IPS-15b (cell line): Measurements from ENCODE around the gene C1GALT1.

Experiments
- H3K27me3 ChIP-seq: one replicate; pipeline ENCODE4 v1.6.1; 2013; ENCODE audit warnings: low read length; ENCODE audit not compliant: control insufficient read depth, insufficient read depth
- H3K36me3 ChIP-seq: one replicate; pipeline ENCODE4 v1.6.1; 2013; ENCODE audit warnings: low read length; ENCODE audit not compliant: control insufficient read depth, insufficient read depth
- H3K4me1 ChIP-seq: one replicate; pipeline ENCODE4 v1.6.1; 2013; ENCODE audit warnings: mild to moderate bottlenecking, low read length; ENCODE audit not compliant: control insufficient read depth, insufficient read depth
- H3K4me3 ChIP-seq: one replicate; pipeline ENCODE4 v1.5.1; 2013; ENCODE audit warnings: low read depth, low read length
- H3K9ac ChIP-seq: one replicate; pipeline ENCODE4 v1.6.1; 2013; ENCODE audit warnings: low read depth, mild to moderate bottlenecking, low read length
- H3K9me3 ChIP-seq: one replicate; pipeline ENCODE4 v1.6.1; 2013; ENCODE audit warnings: mild to moderate bottlenecking, low read length; ENCODE audit not compliant: control insufficient read depth, insufficient read depth

The C1GALT1 gene

DNA sequence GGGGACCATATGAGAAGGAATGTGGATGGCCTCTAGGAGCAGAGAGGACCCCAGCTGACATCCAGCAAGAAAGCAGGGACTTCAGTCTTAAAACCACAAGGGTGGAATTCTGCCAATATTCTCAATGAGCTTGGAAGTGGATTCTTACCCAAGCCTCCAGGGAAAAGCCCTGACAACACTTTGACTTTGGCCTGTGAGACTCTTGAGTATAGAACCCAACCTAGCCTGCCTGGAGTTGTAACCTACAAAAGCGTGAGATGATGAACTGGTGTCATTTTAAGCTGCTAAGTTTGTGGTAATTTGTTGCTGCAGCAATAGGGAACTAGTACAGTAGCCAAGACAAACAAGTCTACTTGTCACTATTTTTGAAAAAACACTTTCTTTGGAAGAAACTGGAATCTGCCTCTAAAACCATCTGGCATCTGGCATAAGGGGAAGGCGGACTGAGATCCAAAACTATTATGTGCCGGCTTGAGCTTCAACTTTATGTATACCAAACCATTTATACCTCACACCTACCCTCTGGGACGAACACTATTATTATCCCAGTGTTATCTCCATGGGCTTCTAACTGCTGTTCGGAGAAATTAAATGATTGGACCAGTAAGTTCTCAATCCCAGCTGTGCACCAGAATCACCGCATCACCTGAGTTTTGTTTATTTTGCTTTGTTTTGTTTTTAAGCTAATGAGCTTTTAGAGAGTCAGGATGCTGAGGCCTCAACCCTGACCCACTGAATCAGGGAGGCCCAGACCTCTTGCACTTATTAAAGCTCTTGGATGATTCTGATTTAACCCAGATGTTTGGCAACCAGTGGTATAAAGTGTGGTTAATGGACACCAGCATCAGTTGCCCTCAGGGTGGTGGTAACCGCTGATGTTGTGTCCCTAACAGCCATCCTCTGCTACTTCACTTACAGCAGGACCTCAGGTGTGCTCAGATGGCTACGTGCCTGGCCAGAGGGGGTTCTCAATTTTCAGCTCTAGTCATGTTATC lies 83.0 kb downstream of the C1GALT1 start:
- no peaks in the 10 kb centered on the region for H3K9me3 ChIP-seq
- no peak overlapping the region for H3K4me3 ChIP-seq
- H3K27me3 ChIP-seq, result no peaks in the 10 kb centered on the region
- no peaks in the 10 kb centered on the region for H3K4me1 ChIP-seq
- no peak overlapping the region for H3K9ac ChIP-seq
- H3K36me3 ChIP-seq, result no peaks in the 10 kb centered on the region

DNA sequence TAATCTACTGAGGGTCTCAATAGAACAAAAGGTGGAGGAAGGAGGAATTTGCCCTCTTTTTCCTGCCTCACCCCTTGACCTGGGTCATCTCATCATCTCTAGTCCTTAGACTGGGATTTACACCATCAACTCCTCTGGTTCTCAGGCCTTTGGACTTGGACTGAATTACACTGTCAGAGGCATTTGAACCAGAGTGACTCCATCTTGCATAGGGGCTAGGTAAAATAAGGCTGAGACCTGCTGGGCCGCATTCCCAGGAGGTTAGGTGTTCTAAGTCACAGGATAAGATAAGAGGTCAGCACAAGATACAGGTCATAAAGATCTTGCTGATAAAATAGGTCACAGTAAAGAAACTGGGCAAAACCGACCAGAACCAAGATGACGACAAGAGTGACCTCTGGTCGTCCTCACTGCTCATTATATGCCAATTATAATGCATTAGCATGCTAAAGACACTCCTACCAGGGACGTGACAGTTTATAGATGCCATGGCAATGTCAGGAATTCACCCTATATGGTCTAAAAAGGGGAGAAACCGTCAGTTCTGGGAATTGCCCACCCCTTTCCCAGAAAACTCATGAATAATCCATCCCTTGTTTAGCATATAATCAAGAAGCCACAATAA lies 84.0 kb downstream of the C1GALT1 start:
- Histone ChIP-seq H3K9ac (no peak overlapping the region), H3K9me3 (no peaks in the 10 kb centered on the region), H3K36me3 (no peaks in the 10 kb centered on the region)

DNA sequence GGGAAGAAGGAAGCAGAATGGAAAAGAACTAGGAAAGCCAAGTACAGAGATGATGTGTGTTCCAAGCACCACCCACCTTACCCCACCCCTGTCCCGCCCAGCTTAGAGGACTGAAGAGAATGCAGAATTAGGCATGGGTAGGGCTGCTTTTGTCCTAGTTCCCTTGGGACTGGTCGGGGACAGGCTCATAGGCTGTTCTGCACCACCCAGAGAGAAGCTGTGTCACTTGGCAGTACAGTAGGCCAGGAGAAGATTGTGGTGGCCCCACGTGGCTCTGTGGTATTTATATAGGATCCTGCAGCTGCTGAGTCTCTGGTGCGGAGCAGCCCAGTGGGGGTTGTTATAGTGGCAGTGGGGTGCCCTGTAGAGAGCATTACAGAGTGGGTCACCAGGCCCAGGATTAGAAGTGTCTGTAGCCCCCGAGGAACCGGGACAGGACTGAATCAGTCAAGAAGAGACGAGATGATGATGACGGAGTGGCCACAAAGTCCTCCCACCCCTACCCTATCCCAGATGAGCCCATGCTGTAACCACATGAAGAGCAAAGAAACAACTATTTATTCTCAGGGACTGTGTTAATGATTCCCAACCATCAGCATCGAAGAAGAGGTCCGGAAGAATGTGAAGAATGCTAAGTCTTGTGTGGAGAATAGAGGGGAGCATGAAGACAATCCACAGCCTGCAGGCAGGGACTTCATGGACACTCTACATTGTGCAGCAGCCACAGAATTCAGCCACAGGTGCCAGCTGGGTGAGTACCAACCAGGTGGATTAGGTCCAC lies 88.9 kb downstream of the C1GALT1 start:
- Histone ChIP-seq H3K4me1 (no peaks in the 10 kb centered on the region), H3K4me3 (no peak overlapping the region), H3K9me3 (no peaks in the 10 kb centered on the region), H3K27me3 (no peaks in the 10 kb centered on the region), H3K9ac (no peak overlapping the region), H3K36me3 (no peaks in the 10 kb centered on the region)

More for the DNA sequence above, 84.0 kb downstream of the C1GALT1 start:
- Histone ChIP-seq H3K27me3 (no peaks in the 10 kb centered on the region), H3K4me3 (no peak overlapping the region), H3K4me1 (no peaks in the 10 kb centered on the region)

DNA sequence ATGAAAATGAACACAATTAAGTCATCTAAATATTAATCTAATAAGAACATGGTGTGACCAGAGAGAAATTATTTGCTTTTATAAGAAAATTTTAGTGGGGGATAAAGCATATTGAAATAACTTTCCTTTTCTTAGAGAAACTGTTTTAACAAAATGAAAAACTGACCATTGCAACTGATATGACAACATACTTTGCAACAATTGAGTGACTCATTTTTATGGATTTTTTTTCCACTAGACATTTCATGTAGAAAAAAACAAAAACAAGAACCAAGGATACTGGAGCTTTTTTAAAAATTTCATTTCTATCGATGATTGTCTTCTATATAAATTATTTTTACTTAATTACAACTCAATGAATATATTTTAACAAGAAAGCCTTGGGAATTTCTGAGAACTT lies 90.0 kb downstream of the C1GALT1 start:
- H3K27me3 ChIP-seq, result no peaks in the 10 kb centered on the region
- H3K36me3 ChIP-seq, result no peaks in the 10 kb centered on the region
- no peak overlapping the region for H3K9ac ChIP-seq
- H3K9me3 ChIP-seq, result no peaks in the 10 kb centered on the region
- no peaks in the 10 kb centered on the region for H3K4me1 ChIP-seq
- no peak overlapping the region for H3K4me3 ChIP-seq

DNA sequence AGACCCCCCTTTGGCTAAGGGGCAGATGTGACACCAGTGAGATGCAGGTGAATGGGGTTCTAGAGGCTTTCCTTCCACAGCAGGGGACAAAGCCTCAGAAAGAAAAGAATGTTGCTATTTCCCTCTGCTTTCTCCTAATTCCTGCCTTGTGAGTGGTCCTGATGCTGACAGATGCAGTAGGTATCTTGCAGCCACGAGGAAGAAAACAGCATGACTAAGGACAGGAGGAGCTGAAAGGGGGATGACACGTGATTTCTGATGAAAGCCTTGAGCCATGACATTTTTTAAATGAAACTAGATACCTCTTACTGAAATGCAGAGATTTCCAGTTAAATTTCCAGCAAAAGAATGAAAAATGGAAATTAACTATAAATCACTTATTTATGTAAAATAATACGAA lies 92.4 kb downstream of the C1GALT1 start:
- H3K9ac ChIP-seq, result no peak overlapping the region
- no peaks in the 10 kb centered on the region for H3K4me1 ChIP-seq
- no peaks in the 10 kb centered on the region for H3K27me3 ChIP-seq
- H3K4me3 ChIP-seq, result no peak overlapping the region
- H3K36me3 ChIP-seq, result no peaks in the 10 kb centered on the region
- no peaks in the 10 kb centered on the region for H3K9me3 ChIP-seq

DNA sequence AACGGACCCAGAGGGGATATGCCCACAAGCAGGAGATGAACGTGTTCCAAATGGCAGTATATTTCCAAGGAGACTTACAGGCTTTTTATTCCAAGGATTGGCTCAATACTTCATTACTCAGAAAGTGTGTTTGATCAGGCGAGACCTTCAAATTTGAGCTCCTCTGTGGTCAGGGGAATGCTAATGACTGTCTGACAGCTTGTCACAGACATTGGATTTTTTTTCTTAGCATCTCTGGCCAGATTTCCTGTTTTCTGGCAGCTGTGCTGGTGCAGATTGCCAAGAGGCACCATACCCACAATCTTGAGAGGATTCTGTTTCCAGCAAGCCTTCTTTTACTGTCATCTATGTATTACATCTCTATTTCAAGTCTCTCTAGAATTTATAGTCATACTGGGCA lies 93.8 kb downstream of the C1GALT1 start:
- H3K9ac ChIP-seq, result no peak overlapping the region
- H3K4me3 ChIP-seq, result no peak overlapping the region
- H3K36me3 ChIP-seq, result no peaks in the 10 kb centered on the region
- H3K9me3 ChIP-seq, result no peaks in the 10 kb centered on the region
- no peaks in the 10 kb centered on the region for H3K27me3 ChIP-seq
- H3K4me1 ChIP-seq, result no peaks in the 10 kb centered on the region

DNA sequence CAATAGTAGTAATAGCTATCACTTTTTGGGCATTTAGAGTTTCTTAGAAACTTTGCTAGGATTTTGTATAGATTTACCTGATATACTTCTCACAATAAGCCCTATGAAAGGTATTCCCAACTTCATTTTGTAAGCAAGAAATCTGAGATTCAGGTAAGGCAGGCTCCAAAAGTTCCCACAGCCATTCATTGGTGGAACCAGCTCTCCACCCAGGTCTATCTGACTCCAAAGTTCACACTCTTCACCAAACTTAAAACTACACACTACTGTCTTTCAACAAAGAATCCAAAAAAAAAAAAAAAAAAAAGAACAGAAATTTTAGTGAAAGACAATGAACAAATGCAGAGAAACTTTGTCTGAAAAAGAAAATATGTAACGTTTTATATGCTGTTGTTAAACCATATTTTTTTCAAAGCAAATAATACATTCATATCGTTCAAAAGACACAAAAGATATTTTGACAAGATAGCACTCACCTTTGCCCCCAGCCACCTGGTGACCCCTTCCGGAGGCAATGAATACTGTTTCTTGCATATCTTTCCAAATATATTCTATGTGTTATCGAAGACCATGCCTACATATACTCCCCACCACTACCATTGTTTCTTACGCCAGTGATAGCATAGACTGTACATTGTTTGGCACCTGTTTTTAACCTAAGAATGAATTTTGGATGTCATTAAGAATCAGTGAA lies 108.2 kb downstream of the C1GALT1 start:
- Histone ChIP-seq H3K36me3 (no peaks in the 10 kb centered on the region), H3K4me1 (peaks cover 9% of the 10 kb centered on the region), H3K9me3 (no peaks in the 10 kb centered on the region), H3K9ac (no peak overlapping the region), H3K27me3 (no peaks in the 10 kb centered on the region), H3K4me3 (no peak overlapping the region)

DNA sequence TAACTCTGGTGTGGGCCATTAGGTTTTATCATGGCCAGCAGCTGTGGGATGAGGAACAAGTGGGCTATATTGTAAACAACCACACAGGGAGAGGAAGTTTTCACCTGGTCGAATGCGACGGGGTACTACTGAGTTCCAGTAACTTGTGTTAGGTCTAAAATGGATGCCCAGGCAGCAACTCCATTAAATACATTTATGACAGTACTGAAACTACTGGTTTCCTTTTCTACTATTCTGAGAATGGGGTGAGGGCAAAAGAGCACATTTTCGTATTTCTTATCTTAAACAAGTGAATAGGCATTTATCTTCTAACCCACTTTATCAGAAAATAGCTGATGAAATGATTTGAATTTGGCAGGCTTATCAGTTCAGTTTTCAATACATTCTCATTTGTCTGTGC lies 109.7 kb downstream of the C1GALT1 start:
- no peaks in the 10 kb centered on the region for H3K27me3 ChIP-seq
- no peak overlapping the region for H3K4me3 ChIP-seq
- H3K9ac ChIP-seq, result no peak overlapping the region
- H3K36me3 ChIP-seq, result no peaks in the 10 kb centered on the region
- no peaks in the 10 kb centered on the region for H3K9me3 ChIP-seq
- peaks cover 9% of the 10 kb centered on the region for H3K4me1 ChIP-seq

DNA sequence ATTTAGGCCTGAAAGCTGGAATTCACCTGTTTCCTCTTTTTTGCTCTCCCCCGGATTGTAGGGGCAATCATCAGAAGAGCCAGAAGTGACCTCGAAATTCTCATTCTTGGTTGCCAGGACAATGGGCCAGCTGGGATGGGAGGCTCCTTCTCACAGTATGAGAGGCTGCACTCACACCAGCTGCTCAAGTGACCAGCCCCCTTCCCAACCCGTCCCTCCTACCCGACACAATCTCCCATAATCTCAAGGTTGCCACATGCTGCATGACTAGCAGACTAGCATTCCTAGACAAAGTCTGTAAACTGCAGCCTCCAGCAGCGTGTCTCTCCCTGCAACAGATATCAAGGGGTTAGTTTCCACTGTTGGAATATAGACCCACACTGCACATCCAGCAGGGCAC lies 110.3 kb downstream of the C1GALT1 start:
- no peak overlapping the region for H3K9ac ChIP-seq
- no peak overlapping the region for H3K4me3 ChIP-seq

DNA sequence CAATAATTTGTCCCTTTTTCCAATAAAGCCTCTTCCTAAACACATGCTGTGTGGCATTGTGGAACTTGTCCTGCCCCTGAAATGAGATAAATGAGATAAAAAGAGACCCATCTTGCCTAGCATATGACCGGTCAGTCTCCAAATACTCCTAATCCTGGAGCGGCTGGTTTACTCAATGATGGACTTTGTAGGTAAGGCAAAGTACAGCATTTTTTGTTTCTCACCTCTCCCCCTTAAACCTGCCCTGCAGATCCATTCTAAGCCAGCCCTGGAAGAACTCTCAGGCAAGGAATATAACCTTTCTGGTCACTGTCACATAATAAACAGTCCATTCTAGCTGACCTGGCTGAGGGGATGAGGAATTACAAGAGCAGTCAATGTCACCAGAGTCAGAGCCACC lies 110.7 kb downstream of the C1GALT1 start:
- H3K4me1 ChIP-seq, result peaks cover 9% of the 10 kb centered on the region
- H3K36me3 ChIP-seq, result no peaks in the 10 kb centered on the region
- H3K4me3 ChIP-seq, result no peak overlapping the region
- H3K9me3 ChIP-seq, result no peaks in the 10 kb centered on the region
- H3K27me3 ChIP-seq, result no peaks in the 10 kb centered on the region
- no peak overlapping the region for H3K9ac ChIP-seq

More for the DNA sequence above, 110.3 kb downstream of the C1GALT1 start:
- Histone ChIP-seq H3K36me3 (no peaks in the 10 kb centered on the region), H3K9me3 (no peaks in the 10 kb centered on the region), H3K4me1 (peaks cover 9% of the 10 kb centered on the region), H3K27me3 (no peaks in the 10 kb centered on the region)

DNA sequence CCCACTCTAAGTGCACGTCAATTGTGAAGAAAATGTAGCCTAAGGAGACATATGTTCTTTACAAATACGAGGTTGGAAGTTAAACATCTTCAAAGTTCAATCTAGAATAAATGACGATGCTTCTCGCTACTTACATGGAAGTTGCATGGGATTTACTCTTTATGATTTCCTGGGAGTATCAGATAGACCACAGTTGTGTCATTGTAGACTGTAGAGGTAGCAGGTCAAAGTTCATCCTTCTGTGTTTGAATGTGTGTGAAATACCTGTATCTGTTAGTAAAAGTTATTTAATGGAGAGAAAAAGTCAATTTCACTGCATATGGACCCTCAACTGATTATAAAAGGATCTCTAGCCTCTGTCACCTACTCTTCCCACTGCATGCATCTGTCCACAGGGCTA lies 112.6 kb downstream of the C1GALT1 start:
- Histone ChIP-seq H3K4me1 (peaks cover 9% of the 10 kb centered on the region), H3K9me3 (no peaks in the 10 kb centered on the region), H3K4me3 (no peak overlapping the region), H3K9ac (no peak overlapping the region), H3K27me3 (no peaks in the 10 kb centered on the region), H3K36me3 (no peaks in the 10 kb centered on the region)
